ENCODE measurements around the gene CSRNP3.

Gene CSRNP3

GRCh38 chr2:165687426-165688002 is 218.0 kb downstream of the CSRNP3 start:
- no peak for DNase-seq (ENCODE audit: low spot score)

GRCh38 chr2:165691615-165692014 is 222.1 kb downstream of the CSRNP3 start:
- DNase-seq (ENCODE audit: low spot score): peak; percentile 68

GRCh38 chr2:165692906-165693305 is 223.4 kb downstream of the CSRNP3 start:
- DNase-seq (ENCODE audit: low spot score): no peak

- DNase-seq (ENCODE audit: low spot score): no peak
These were observed 224.3 kb downstream of the CSRNP3 start for GRCh38 chr2:165693838-165694237.

GRCh38 chr2:165697748-165698443 is 228.4 kb downstream of the CSRNP3 start:
- DNase-seq (ENCODE audit: low spot score): no peak

- no peak for DNase-seq (ENCODE audit: low spot score)
These were observed 229.0 kb downstream of the CSRNP3 start for GRCh38 chr2:165698444-165698884.

GRCh38 chr2:165699946-165700345 is 230.4 kb downstream of the CSRNP3 start:
- no peak for DNase-seq (ENCODE audit: low spot score)

- DNase-seq (ENCODE audit: low spot score): peak; percentile 58
These were observed 231.0 kb downstream of the CSRNP3 start for GRCh38 chr2:165700531-165700930.

- no peak for DNase-seq (ENCODE audit: low spot score)
These were observed 231.6 kb downstream of the CSRNP3 start for GRCh38 chr2:165701147-165701546.

- DNase-seq (ENCODE audit: low spot score): no peak
These were observed 237.5 kb downstream of the CSRNP3 start for GRCh38 chr2:165706960-165707487.

- no peak for DNase-seq (ENCODE audit: low spot score)
These were observed 246.6 kb downstream of the CSRNP3 start for GRCh38 chr2:165716091-165716490.

- no peak for DNase-seq (ENCODE audit: low spot score)
These were observed 249.2 kb downstream of the CSRNP3 start for GRCh38 chr2:165718610-165719210.

- DNase-seq (ENCODE audit: low spot score): no peak
These were observed 251.0 kb downstream of the CSRNP3 start for GRCh38 chr2:165720511-165720910.

GRCh38 chr2:165725421-165725820 is 255.9 kb downstream of the CSRNP3 start:
- DNase-seq (ENCODE audit: low spot score): no peak

All from ecto neural progenitor cell (in vitro differentiated cells).